Measurements from ENCODE around the gene UBE2QL1. TPM values are rescaled to one million over a fixed set of nuclear protein-coding genes. Genes with fewer than 3 reads are reported as not detected.
A peak's percentile ranks its signal among the peaks of the same experiment; 100 is the strongest.

UBE2QL1 gene
- total RNA-seq, 1 experiment from 2014 or later: 2.6 TPM

- Histone ChIP-seq H3K4me3 (ENCODE audit: low read depth, low read length, poor library complexity, severe bottlenecking) (no peak overlapping the region), H3K9me3 (ENCODE audit: low read depth, low read length, poor library complexity, severe bottlenecking) (no peaks in the 10 kb centered on the region), H3K27ac (ENCODE audit: low read depth, low read length, poor library complexity, severe bottlenecking) (no peak overlapping the region), H3K36me3 (ENCODE audit: insufficient read depth, low read length, poor library complexity, severe bottlenecking) (no peaks in the 10 kb centered on the region), H3K4me1 (ENCODE audit: insufficient read depth, low read length, poor library complexity, severe bottlenecking) (peaks cover 21% of the 10 kb centered on the region), H3K27me3 (replicated peaks; ENCODE audit: insufficient read depth, low read depth, low read length, poor library complexity) (no peaks in the 10 kb centered on the region)
- ChIA-PET POLR2A (ENCODE audit: low non-redundant PET) (no interaction called here), CTCF (no interaction called here)
- DNase-seq (ENCODE audit: low spot score): peak; percentile 77
- intact Hi-C loops (cut with micrococcal nuclease; ENCODE audit: unreplicated experiment): no loop called here
- no TSS peak for BruUV-seq (replicated peaks)
- TF ChIP-seq, protein P1, sequence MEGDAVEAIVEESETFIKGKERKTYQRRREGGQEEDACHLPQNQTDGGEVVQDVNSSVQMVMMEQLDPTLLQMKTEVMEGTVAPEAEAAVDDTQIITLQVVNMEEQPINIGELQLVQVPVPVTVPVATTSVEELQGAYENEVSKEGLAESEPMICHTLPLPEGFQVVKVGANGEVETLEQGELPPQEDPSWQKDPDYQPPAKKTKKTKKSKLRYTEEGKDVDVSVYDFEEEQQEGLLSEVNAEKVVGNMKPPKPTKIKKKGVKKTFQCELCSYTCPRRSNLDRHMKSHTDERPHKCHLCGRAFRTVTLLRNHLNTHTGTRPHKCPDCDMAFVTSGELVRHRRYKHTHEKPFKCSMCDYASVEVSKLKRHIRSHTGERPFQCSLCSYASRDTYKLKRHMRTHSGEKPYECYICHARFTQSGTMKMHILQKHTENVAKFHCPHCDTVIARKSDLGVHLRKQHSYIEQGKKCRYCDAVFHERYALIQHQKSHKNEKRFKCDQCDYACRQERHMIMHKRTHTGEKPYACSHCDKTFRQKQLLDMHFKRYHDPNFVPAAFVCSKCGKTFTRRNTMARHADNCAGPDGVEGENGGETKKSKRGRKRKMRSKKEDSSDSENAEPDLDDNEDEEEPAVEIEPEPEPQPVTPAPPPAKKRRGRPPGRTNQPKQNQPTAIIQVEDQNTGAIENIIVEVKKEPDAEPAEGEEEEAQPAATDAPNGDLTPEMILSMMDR (conservative IDR thresholded peaks at IDR 0.05; ENCODE audit: low read depth, low read length): no peak
- TF ChIP-seq EZH2 (IDR thresholded peaks at IDR 0.05; ENCODE audit: borderline replicate concordance, low read depth, low read length, poor library complexity, severe bottlenecking): no peak
Measured at GRCh38 chr5:6419340-6419852, 29.3 kb upstream of the UBE2QL1 start.

DNA sequence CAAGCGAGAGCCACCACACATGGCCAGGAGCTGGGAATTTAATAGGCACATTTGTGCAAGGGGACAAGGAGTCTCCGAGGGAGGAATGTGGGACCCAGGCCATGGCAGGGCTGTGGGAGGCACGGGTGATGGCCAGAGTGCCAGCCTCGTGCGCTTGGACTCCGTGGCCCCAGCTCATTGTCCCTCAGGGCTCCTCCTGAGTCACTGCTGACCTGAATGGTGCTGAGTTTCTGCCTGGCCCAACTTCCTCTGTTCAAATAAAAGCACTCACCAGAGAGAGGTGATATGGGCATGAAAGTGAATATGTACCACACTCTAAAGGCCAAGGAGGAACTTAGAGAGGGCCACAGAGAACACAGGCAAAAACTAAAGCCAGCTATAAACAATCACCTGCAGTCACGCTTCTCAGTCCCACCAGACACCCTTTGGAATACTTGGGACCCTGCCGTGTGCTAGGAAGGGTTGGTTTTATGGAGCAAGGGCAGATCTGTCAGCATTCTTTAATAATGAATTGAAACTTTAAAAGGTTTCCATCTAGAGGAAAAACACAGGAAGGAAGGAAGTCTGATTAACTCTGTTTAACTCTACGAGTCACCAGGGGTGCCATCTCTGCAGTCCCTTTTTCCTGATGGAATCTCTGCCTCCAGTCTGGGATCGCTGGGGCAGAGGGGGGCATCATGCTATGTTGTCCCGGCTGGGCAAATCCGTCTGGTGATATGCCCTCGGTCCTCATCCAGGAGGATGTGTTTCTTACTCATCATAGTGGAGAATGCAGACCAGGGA is 25.1 kb upstream of the UBE2QL1 start:
- no TSS peak for BruUV-seq (replicated peaks)
- intact Hi-C loops (cut with micrococcal nuclease; ENCODE audit: unreplicated experiment): no loop called here
- Histone ChIP-seq H3K27ac (ENCODE audit: low read depth, low read length, poor library complexity, severe bottlenecking) (no peak overlapping the region), H3K27me3 (replicated peaks; ENCODE audit: insufficient read depth, low read depth, low read length, poor library complexity) (no peaks in the 10 kb centered on the region), H3K36me3 (ENCODE audit: insufficient read depth, low read length, poor library complexity, severe bottlenecking) (no peaks in the 10 kb centered on the region), H3K9me3 (ENCODE audit: low read depth, low read length, poor library complexity, severe bottlenecking) (no peaks in the 10 kb centered on the region), H3K4me3 (ENCODE audit: low read depth, low read length, poor library complexity, severe bottlenecking) (no peak overlapping the region), H3K4me1 (ENCODE audit: insufficient read depth, low read length, poor library complexity, severe bottlenecking) (peaks cover 21% of the 10 kb centered on the region)
- POLR2A ChIA-PET (ENCODE audit: low non-redundant PET): no interaction called here
- CTCF ChIA-PET: no interaction called here
- TF ChIP-seq EZH2 (IDR thresholded peaks at IDR 0.05; ENCODE audit: borderline replicate concordance, low read depth, low read length, poor library complexity, severe bottlenecking): no peak
- TF ChIP-seq, protein P1 (conservative IDR thresholded peaks at IDR 0.05; ENCODE audit: low read depth, low read length): no peak
- peak; percentile 61 for DNase-seq (ENCODE audit: low spot score)

DNA sequence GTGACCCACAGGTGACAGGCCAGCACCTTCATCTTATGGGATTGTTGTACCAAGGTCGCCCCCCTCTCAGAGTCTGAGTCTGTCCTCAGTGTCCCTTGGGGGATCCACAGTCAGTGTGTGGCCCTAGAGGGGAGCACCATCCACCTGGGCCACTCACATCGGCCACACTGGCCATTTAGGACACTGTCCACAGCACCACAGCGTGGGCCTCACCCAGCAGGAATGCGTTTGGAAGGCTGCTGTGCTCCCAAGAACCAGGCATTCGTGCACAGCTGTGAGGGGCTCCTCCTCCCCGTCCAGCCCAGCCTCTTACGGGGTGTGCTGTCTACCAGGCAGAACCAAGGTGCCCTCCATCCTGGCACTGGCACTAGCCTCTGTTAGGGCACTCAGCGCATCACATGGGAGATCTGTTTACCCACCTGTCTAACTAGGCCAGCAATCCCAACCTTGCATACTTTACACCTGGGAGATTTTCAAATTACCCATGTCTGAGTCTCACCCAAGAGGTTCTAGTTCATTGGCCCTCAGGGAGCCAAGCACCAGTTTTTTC is 24.5 kb upstream of the UBE2QL1 start:
- H3K27me3 ChIP-seq (replicated peaks; ENCODE audit: insufficient read depth, low read depth, low read length, poor library complexity): no peaks in the 10 kb centered on the region
- intact Hi-C loops (cut with micrococcal nuclease; ENCODE audit: unreplicated experiment): no loop called here
- no peak overlapping the region for H3K27ac ChIP-seq (ENCODE audit: low read depth, low read length, poor library complexity, severe bottlenecking)
- H3K9me3 ChIP-seq (ENCODE audit: low read depth, low read length, poor library complexity, severe bottlenecking): no peaks in the 10 kb centered on the region
- DNase-seq (ENCODE audit: low spot score): no peak
- no peaks in the 10 kb centered on the region for H3K36me3 ChIP-seq (ENCODE audit: insufficient read depth, low read length, poor library complexity, severe bottlenecking)
- TF ChIP-seq EZH2 (IDR thresholded peaks at IDR 0.05; ENCODE audit: borderline replicate concordance, low read depth, low read length, poor library complexity, severe bottlenecking): no peak
- TF ChIP-seq, protein P1 (conservative IDR thresholded peaks at IDR 0.05; ENCODE audit: low read depth, low read length): no peak
- H3K4me1 ChIP-seq (ENCODE audit: insufficient read depth, low read length, poor library complexity, severe bottlenecking): peaks cover 14% of the 10 kb centered on the region
- BruUV-seq (replicated peaks): no TSS peak
- ChIA-PET POLR2A (ENCODE audit: low non-redundant PET) (no interaction called here), CTCF (no interaction called here)
- H3K4me3 ChIP-seq (ENCODE audit: low read depth, low read length, poor library complexity, severe bottlenecking): no peak overlapping the region
